GM21390 (cell line): ENCODE measurements around the gene TMEM123.
"Not testable (repeated sequence)": the region's sequence is repeated elsewhere in the genome, so short reads cannot be mapped to it uniquely, and the experiment has no call there.

Experiments used
- ATAC-seq: cut with Tn5 transposase; IDR thresholded peaks from one replicate; pipeline ENCODE4 v1.9.1; 2021; ENCODE audit not compliant: unreplicated experiment

TMEM123 gene

DNA sequence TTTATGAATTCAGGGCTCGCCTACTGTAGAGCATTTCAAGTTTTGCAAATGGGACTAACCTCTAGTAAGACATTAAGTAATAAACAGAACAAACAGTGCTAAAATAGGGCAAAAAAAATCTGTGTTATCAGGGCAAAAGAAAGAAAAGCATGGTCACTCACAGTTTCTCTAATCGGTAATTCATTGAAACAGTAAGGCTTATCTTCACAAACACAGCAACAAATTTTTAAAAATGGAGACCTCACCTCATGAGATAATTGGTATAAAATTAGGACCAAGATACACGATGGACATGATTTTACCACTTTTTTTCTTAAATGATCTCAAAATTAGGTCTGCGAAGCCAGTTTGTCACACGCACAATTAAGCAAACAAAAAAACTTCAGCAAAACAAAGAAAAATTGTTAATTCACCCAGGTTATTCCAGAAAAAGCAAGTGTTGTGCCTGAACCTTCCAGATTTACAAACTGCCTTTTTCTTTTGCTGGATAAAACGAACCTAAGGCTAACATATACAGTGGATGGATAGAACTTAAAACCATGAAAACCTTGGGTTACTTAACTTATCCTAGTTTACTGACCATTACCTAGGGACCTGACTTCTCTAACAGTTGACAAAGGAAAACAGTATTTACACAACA lies 1.4 kb downstream of the TMEM123 start:
- ATAC-seq = no peak

GRCh38 chr11:102449651-102450570 lies 2.7 kb downstream of the TMEM123 start:
- ATAC-seq = no peak

DNA sequence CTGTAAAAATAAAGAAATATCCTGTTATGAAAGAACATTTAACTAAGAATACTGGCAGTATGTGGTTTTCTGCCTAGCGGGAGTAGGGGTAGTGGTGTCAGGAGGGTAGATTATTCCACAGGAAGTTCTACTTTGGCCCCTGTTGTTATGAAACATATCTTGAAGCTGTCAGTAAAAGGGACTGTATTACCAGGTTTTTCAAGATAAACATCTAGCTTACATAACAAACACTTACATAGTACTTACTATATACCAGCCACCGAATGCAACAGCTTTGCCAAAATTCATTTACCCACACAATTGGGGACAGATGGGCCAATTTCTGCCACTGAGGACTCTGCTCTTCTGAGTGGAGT lies 3.7 kb downstream of the TMEM123 start:
- no peak for ATAC-seq

DNA sequence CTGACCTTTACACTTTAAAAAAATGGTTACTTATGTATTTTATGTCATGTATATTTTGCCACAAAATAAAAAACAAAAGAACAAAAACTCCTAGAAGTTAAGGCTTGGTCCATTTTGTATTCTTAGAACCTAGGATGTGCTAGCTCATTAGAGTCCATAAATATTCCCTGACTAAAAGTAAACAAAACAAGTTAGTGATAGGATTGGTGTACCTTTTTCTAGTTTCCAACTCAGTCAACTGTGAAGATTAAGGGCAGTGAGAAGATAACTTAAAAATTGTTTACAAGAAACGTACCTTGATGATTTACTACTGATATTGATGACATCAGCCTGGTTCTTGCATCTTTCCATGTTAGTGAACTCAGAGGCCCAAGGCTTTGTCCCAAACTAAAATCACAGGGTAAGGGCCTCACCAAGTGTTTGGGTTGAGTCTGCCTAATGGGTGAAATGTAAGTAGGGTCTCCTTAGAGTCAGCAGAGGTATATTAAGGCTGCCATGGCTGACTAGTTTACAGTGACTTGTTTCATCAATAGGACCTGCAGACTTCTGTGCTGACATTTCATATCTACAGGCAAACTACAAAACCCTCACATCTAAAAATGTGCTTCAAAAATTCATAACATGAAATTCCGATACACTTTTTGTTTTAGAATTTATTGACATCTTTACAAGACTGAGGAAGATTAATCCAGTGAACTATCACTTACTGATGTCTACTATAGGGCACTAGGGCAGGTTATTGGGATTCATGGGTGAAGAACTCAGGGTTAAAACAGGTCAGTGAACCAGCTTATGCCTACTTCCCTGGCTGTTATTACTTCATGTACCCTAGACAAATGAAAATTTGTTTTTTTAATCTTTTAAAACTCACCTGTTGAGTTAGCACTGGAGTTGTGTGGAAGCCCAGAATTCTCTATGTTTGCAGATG lies 4.4 kb downstream of the TMEM123 start:
- no peak for ATAC-seq

- peak; percentile 32 for ATAC-seq
These were observed 5.4 kb downstream of the TMEM123 start for GRCh38 chr11:102447193-102447592.

GRCh38 chr11:102446606-102447005 lies 6.0 kb downstream of the TMEM123 start:
- ATAC-seq = no peak

- not testable (repeated sequence) for ATAC-seq
These were observed 7.9 kb downstream of the TMEM123 start for GRCh38 chr11:102444693-102445092.

- ATAC-seq = not testable (repeated sequence)
These were observed 8.4 kb downstream of the TMEM123 start for GRCh38 chr11:102444142-102444541.

DNA sequence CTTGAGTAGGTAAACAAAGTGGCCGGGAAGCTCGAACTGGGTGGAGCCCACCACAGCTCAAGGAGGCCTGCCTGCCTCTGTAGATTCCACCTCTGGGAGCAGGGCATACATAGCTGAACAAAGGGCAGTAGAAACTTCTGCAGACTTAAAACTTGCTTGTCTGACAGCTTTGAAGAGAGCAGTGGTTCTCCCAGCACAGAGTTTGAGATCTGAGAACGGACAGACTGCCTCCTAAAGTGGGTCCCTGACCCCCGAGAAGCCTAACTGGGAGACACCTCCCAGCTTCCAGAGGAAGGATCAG lies 13.6 kb downstream of the TMEM123 start:
- ATAC-seq = not testable (repeated sequence)

- ATAC-seq = no peak
These were observed 14.1 kb downstream of the TMEM123 start for GRCh38 chr11:102438311-102439062.

DNA sequence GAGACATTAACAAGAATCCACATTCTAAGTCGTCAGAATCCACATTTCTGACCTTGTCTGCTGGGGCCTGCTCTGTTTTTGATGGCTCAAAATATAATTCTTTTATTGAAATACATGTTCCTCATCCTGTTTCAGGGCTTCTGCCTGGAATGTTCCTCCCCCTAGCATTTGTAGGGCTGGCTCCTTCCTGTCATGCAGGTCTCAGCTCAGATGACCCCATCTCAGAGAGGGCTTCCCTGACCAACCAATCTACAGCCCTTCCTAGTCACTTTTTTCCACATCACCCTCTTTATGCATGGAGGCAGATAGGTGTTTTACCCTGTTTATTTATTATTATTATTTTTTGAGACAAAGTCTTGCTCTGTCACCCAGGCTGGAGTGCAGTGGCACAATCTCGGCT lies 14.8 kb downstream of the TMEM123 start:
- no peak for ATAC-seq

DNA sequence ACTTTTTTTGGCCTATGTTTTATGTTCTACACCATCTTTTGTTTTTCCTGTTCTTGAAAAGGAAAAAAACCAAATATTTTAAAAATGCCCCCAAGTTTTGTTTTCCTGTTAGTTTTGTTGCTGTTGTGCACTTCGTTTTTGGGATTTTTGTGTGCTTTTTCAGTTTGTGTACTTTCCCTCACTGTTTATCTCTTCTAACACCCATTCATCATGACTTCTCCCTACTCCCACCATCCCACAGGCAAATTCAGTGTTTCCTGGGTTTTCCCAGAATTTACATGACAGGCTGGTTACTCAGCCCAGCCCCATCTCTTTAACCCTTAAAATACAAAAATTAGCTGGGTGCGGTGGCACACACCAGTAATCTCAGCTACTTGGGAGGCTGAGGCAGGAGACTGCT lies 15.6 kb downstream of the TMEM123 start:
- ATAC-seq = no peak

- no peak for ATAC-seq
These were observed 16.0 kb downstream of the TMEM123 start for GRCh38 chr11:102436561-102436960.

GRCh38 chr11:102435688-102436087 lies 16.9 kb downstream of the TMEM123 start:
- ATAC-seq = no peak

DNA sequence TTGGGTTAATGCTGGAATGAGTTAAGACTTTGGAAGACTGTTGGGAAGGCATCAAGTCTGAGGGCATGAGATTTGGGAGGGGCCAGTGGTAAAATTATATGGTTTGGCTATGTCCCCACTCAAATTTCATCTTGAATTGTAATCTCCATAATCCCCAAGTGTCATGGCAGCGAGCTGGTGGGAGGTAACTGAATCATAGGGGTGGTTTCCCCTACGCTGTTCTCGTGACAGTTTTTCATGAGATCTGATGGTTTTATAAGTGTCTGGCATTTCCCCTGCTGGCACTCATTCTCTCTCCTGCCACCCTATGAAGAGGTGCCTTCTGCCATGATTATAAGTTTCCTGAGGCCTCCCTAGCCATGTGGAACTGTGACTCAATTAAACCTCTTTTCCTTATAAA lies 19.0 kb downstream of the TMEM123 start:
- not testable (repeated sequence) for ATAC-seq

- not testable (repeated sequence) for ATAC-seq
These were observed 20.0 kb downstream of the TMEM123 start for GRCh38 chr11:102432560-102432959.

DNA sequence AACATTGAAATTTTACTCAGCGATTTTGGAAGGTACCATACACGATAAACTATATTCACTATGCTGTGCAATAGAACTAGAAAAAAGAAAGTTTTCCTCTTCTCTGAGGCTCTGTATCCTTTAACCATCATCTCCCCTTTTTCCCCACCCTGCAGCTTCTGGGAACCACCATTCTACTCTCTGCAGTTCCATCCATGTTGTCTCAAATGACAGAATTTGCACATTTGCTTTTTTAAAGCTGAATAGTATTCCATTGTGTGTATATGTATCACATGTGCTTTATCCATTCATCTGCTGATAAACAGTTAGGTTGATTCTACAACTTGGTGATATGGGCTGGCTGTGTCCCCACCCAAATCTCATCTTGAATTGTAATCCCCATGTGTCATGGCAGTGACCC lies 21.2 kb downstream of the TMEM123 start:
- no peak for ATAC-seq

- ATAC-seq = peak; percentile 93
These were observed 22.3 kb downstream of the TMEM123 start for GRCh38 chr11:102430158-102430836.

- ATAC-seq = no peak
These were observed 22.9 kb downstream of the TMEM123 start for GRCh38 chr11:102429691-102430090.

GRCh38 chr11:102429226-102429625 lies 23.3 kb downstream of the TMEM123 start:
- no peak for ATAC-seq
